ENCODE measurements around the gene AGMO.
"Not testable (repeated sequence)": the region's sequence is repeated elsewhere in the genome, so short reads cannot be mapped to it uniquely, and the experiment has no call there.

AGMO gene

GRCh38 chr7:15546272-15546792 lies 15.5 kb downstream of the AGMO start:
- no peaks in the 10 kb centered on the region for H3K36me3 Mint-ChIP-seq

GRCh38 chr7:15544050-15544449 lies 17.8 kb downstream of the AGMO start:
- H3K27ac Mint-ChIP-seq = no peak overlapping the region
- no peaks in the 10 kb centered on the region for H3K27me3 Mint-ChIP-seq
- H3K4me3 Mint-ChIP-seq = no peak overlapping the region
- H3K36me3 Mint-ChIP-seq = no peaks in the 10 kb centered on the region
- peaks cover 4% of the 10 kb centered on the region for H3K9me3 Mint-ChIP-seq
- H3K4me1 Mint-ChIP-seq = no peaks in the 10 kb centered on the region

More at GRCh38 chr7:15546272-15546792, 15.5 kb downstream of the AGMO start:
- Mint-ChIP-seq H3K4me1 (no peaks in the 10 kb centered on the region), H3K9me3 (no peaks in the 10 kb centered on the region), H3K4me3 (no peak overlapping the region), H3K27ac (no peak overlapping the region), H3K27me3 (no peaks in the 10 kb centered on the region)

GRCh38 chr7:15543256-15543655 lies 18.6 kb downstream of the AGMO start:
- H3K9me3 Mint-ChIP-seq = peaks cover 4% of the 10 kb centered on the region

GRCh38 chr7:15527648-15528047 lies 34.2 kb downstream of the AGMO start:
- Mint-ChIP-seq H3K27me3 (no peaks in the 10 kb centered on the region), H3K9me3 (no peaks in the 10 kb centered on the region), H3K4me3 (no peak overlapping the region), H3K36me3 (no peaks in the 10 kb centered on the region), H3K27ac (no peak overlapping the region), H3K4me1 (no peaks in the 10 kb centered on the region)

More at GRCh38 chr7:15543256-15543655, 18.6 kb downstream of the AGMO start:
- Mint-ChIP-seq H3K4me3 (no peak overlapping the region), H3K27me3 (no peaks in the 10 kb centered on the region), H3K36me3 (no peaks in the 10 kb centered on the region), H3K4me1 (no peaks in the 10 kb centered on the region), H3K27ac (no peak overlapping the region)

- Mint-ChIP-seq H3K27me3 (no peaks in the 10 kb centered on the region), H3K4me1 (no peaks in the 10 kb centered on the region), H3K4me3 (no peak overlapping the region), H3K36me3 (no peaks in the 10 kb centered on the region), H3K9me3 (peaks cover 5% of the 10 kb centered on the region), H3K27ac (no peak overlapping the region)
These were observed 36.1 kb downstream of the AGMO start for GRCh38 chr7:15525652-15526263.

- H3K36me3 Mint-ChIP-seq = no peaks in the 10 kb centered on the region
- no peaks in the 10 kb centered on the region for H3K4me1 Mint-ChIP-seq
- H3K9me3 Mint-ChIP-seq = peaks cover 5% of the 10 kb centered on the region
- no peak overlapping the region for H3K27ac Mint-ChIP-seq
- H3K4me3 Mint-ChIP-seq = no peak overlapping the region
- no peaks in the 10 kb centered on the region for H3K27me3 Mint-ChIP-seq
These were observed 37.7 kb downstream of the AGMO start for GRCh38 chr7:15524077-15524476.

- not testable (repeated sequence) for H3K27ac Mint-ChIP-seq, H3K9me3 Mint-ChIP-seq, H3K36me3 Mint-ChIP-seq, H3K27me3 Mint-ChIP-seq, H3K4me3 Mint-ChIP-seq, H3K4me1 Mint-ChIP-seq
These were observed 44.0 kb downstream of the AGMO start for GRCh38 chr7:15517865-15518264.

- H3K27me3 Mint-ChIP-seq = no peaks in the 10 kb centered on the region
- no peaks in the 10 kb centered on the region for H3K4me1 Mint-ChIP-seq
- no peak overlapping the region for H3K4me3 Mint-ChIP-seq
- no peak overlapping the region for H3K27ac Mint-ChIP-seq
- H3K36me3 Mint-ChIP-seq = no peaks in the 10 kb centered on the region
- peaks cover 4% of the 10 kb centered on the region for H3K9me3 Mint-ChIP-seq
These were observed 46.6 kb downstream of the AGMO start for GRCh38 chr7:15515252-15515651.

- Mint-ChIP-seq H3K4me1 (no peaks in the 10 kb centered on the region), H3K4me3 (no peak overlapping the region), H3K27ac (no peak overlapping the region), H3K36me3 (no peaks in the 10 kb centered on the region), H3K9me3 (peaks cover 4% of the 10 kb centered on the region), H3K27me3 (no peaks in the 10 kb centered on the region)
These were observed 53.6 kb downstream of the AGMO start for GRCh38 chr7:15508258-15508657.

- H3K36me3 Mint-ChIP-seq = no peaks in the 10 kb centered on the region
- peaks cover 1% of the 10 kb centered on the region for H3K9me3 Mint-ChIP-seq
- H3K4me3 Mint-ChIP-seq = no peak overlapping the region
- no peak overlapping the region for H3K27ac Mint-ChIP-seq
- no peaks in the 10 kb centered on the region for H3K27me3 Mint-ChIP-seq
- H3K4me1 Mint-ChIP-seq = no peaks in the 10 kb centered on the region
These were observed 54.1 kb downstream of the AGMO start for GRCh38 chr7:15507708-15508107.

- H3K4me1 Mint-ChIP-seq = no peaks in the 10 kb centered on the region
- no peaks in the 10 kb centered on the region for H3K36me3 Mint-ChIP-seq
- H3K27ac Mint-ChIP-seq = no peak overlapping the region
- peaks cover 2% of the 10 kb centered on the region for H3K9me3 Mint-ChIP-seq
- no peak overlapping the region for H3K4me3 Mint-ChIP-seq
- no peaks in the 10 kb centered on the region for H3K27me3 Mint-ChIP-seq
These were observed 54.6 kb downstream of the AGMO start for GRCh38 chr7:15507171-15507570.

- no peak overlapping the region for H3K4me3 Mint-ChIP-seq
- no peaks in the 10 kb centered on the region for H3K4me1 Mint-ChIP-seq
- peaks cover 5% of the 10 kb centered on the region for H3K9me3 Mint-ChIP-seq
- H3K27me3 Mint-ChIP-seq = no peaks in the 10 kb centered on the region
- H3K36me3 Mint-ChIP-seq = no peaks in the 10 kb centered on the region
- no peak overlapping the region for H3K27ac Mint-ChIP-seq
These were observed 56.1 kb downstream of the AGMO start for GRCh38 chr7:15505761-15506160.

- Mint-ChIP-seq H3K27ac (no peak overlapping the region), H3K4me1 (no peaks in the 10 kb centered on the region), H3K9me3 (peaks cover 5% of the 10 kb centered on the region), H3K4me3 (no peak overlapping the region), H3K36me3 (no peaks in the 10 kb centered on the region), H3K27me3 (no peaks in the 10 kb centered on the region)
These were observed 57.5 kb downstream of the AGMO start for GRCh38 chr7:15504351-15504750.

GRCh38 chr7:15503603-15504290 lies 58.1 kb downstream of the AGMO start:
- Mint-ChIP-seq H3K9me3 (peaks cover 5% of the 10 kb centered on the region), H3K4me1 (no peaks in the 10 kb centered on the region), H3K36me3 (no peaks in the 10 kb centered on the region), H3K27me3 (no peaks in the 10 kb centered on the region), H3K27ac (no peak overlapping the region), H3K4me3 (no peak overlapping the region)

GRCh38 chr7:15498465-15498864 lies 63.4 kb downstream of the AGMO start:
- no peaks in the 10 kb centered on the region for H3K36me3 Mint-ChIP-seq
- peaks cover 5% of the 10 kb centered on the region for H3K9me3 Mint-ChIP-seq
- no peak overlapping the region for H3K27ac Mint-ChIP-seq
- H3K4me1 Mint-ChIP-seq = no peaks in the 10 kb centered on the region
- no peak overlapping the region for H3K4me3 Mint-ChIP-seq
- H3K27me3 Mint-ChIP-seq = no peaks in the 10 kb centered on the region

- Mint-ChIP-seq H3K27ac (no peak overlapping the region), H3K4me3 (no peak overlapping the region), H3K9me3 (peaks cover 2% of the 10 kb centered on the region), H3K36me3 (no peaks in the 10 kb centered on the region), H3K4me1 (no peaks in the 10 kb centered on the region), H3K27me3 (no peaks in the 10 kb centered on the region)
These were observed 66.6 kb downstream of the AGMO start for GRCh38 chr7:15495170-15495569.

Measured in activated naive CD4-positive, alpha-beta T cell treated with anti-CD3 and anti-CD28 coated beads, Interleukin-2, amount 50 U/mL, for 24 hours (primary cell).